Endothelial cell of umbilical vein (primary cell): ENCODE results near the gene ARHGAP15. TPM values are rescaled to one million over a fixed set of nuclear protein-coding genes. Genes with fewer than 3 reads are reported as not detected.

Source experiments
- BruUV-seq: library from RNA; stranded (reverse); fragments of 400-500 nt; replicated peaks from 2 replicates; lab custom pipeline; 2021; lab: Mats Ljungman, UMichigan
- CTCF ChIA-PET: fragments of 300-600, 350-600 bp; sonication (Branson Sonifier 250); formaldehyde crosslinking; loops from one replicate; lab custom pipeline; 2021; ENCODE audit warnings: antibody characterized with exemption, inconsistent platforms; lab: Charles Lee
- POLR2A ChIA-PET: fragments of 300-600, 350-600 bp; sonication (Branson Sonifier 250); formaldehyde crosslinking; loops from one replicate; lab custom pipeline; 2021; ENCODE audit warnings: antibody characterized with exemption, inconsistent platforms; lab: Charles Lee
- DNase-seq: peaks from one replicate; pipeline ENCODE4 v3.0.0-alpha.2; 2011; ENCODE audit warnings: low read depth, low spot score
- FAIRE-seq: peaks from 2 replicates; lab custom pipeline; 2011; peaks lifted over from hg19 to GRCh38; lab: Jason Lieb, UNC
- H2AFZ ChIP-seq: 2 replicates; pipeline ENCODE4 v1.6.0; 2012; ENCODE audit warnings: low read depth, low read length, control low read depth, inconsistent platforms
- H3K27ac ChIP-seq: 2 replicates; pipeline ENCODE4 v1.5.1; 2011; ENCODE audit warnings: low read depth, mild to moderate bottlenecking, control low read depth, low read length, moderate library complexity; ENCODE audit not compliant: insufficient read depth
- H3K27me3 ChIP-seq, 2 experiments: 2 replicates each; pipeline versions ENCODE4 v1.6.0 to v1.6.1; 2011; ENCODE audit warnings: low read length in 2 of 2, mixed read lengths in 1 of 2; ENCODE audit not compliant: control insufficient read depth in 2 of 2, insufficient read depth in 2 of 2
- H3K36me3 ChIP-seq, 2 experiments: 2 replicates in 1 of 2; 3 replicates in 1 of 2; pipeline ENCODE4 v1.5.1; 2011; ENCODE audit warnings: low read length in 2 of 2, mild to moderate bottlenecking in 1 of 2, moderate library complexity in 1 of 2; ENCODE audit not compliant: control insufficient read depth in 2 of 2, insufficient read depth in 2 of 2; ENCODE audit errors: extremely low read depth in 1 of 2
- H3K4me1 ChIP-seq: 3 replicates; pipeline ENCODE4 v1.5.1; 2011; ENCODE audit warnings: mild to moderate bottlenecking, low read length; ENCODE audit not compliant: control insufficient read depth, insufficient read depth; ENCODE audit errors: extremely low read depth
- H3K4me2 ChIP-seq: 2 replicates; pipeline ENCODE4 v1.6.1; 2011; ENCODE audit warnings: low read length, control low read depth, mixed read lengths; ENCODE audit not compliant: insufficient read depth
- H3K4me3 ChIP-seq, 3 experiments: fragments of 200-600 bp in 1 of 3; sonication (generic), shearing (Covaris generic) in 1 of 3; replicated peaks in 1 of 3; 2 replicates each; pipeline ENCODE4 v1.5.1; 2011 to 2016; ENCODE audit warnings: control low read depth in 3 of 3, low read length in 3 of 3, mild to moderate bottlenecking in 2 of 3, inconsistent platforms in 1 of 3, low read depth in 1 of 3, moderate library complexity in 1 of 3; ENCODE audit not compliant: insufficient read depth in 1 of 3
- H3K79me2 ChIP-seq: 2 replicates; pipeline ENCODE4 v1.6.0; 2012; ENCODE audit warnings: low read length, inconsistent platforms; ENCODE audit not compliant: control insufficient read depth, insufficient read depth
- H3K9ac ChIP-seq: replicated peaks from 2 replicates; pipeline ENCODE3; 2011; ENCODE audit warnings: low read length, control low read depth; ENCODE audit not compliant: insufficient read depth; ENCODE audit errors: extremely low read depth
- H3K9me1 ChIP-seq: replicated peaks from 3 replicates; pipeline ENCODE4 v1.6.0; 2011; ENCODE audit warnings: mild to moderate bottlenecking, low read length; ENCODE audit not compliant: control insufficient read depth, insufficient read depth; ENCODE audit errors: extremely low read depth
- H3K9me3 ChIP-seq: replicated peaks from 2 replicates; pipeline ENCODE4 v1.5.1; 2012; ENCODE audit warnings: low read length, inconsistent platforms; ENCODE audit not compliant: control insufficient read depth, insufficient read depth
- H4K20me1 ChIP-seq: replicated peaks from 2 replicates; pipeline ENCODE3; 2011; ENCODE audit warnings: mild to moderate bottlenecking, low read length; ENCODE audit not compliant: control insufficient read depth, insufficient read depth; ENCODE audit errors: extremely low read depth
- CTCF ChIP-seq, 2 donors: IDR thresholded peaks; 1 replicate in 1 of 2; 2 replicates in 1 of 2; pipeline ENCODE4 v1.5.1; 2011; ENCODE audit warnings: low read length in 2 of 2, mild to moderate bottlenecking in 2 of 2, moderate library complexity in 2 of 2, control low read depth in 1 of 2, inconsistent platforms in 1 of 2, low read depth in 1 of 2; ENCODE audit not compliant: insufficient read depth in 1 of 2; ENCODE audit errors: extremely low read depth in 1 of 2
- EZH2 ChIP-seq: IDR thresholded peaks from 2 replicates; pipeline ENCODE4 v1.6.1; 2012; ENCODE audit warnings: borderline replicate concordance, low read depth, mild to moderate bottlenecking, moderate library complexity, low read length, inconsistent platforms; ENCODE audit not compliant: severe bottlenecking
- FOS ChIP-seq: IDR thresholded peaks from 2 replicates; pipeline ENCODE4 v1.6.1; 2011; ENCODE audit warnings: mild to moderate bottlenecking, low read length, moderate library complexity, borderline replicate concordance; ENCODE audit not compliant: insufficient read depth
- GATA2 ChIP-seq: IDR thresholded peaks from 2 replicates; pipeline ENCODE4 v1.7.0; 2011; ENCODE audit warnings: low read depth, mild to moderate bottlenecking, moderate library complexity, mixed read lengths, low read length; ENCODE audit not compliant: insufficient read length, insufficient read depth
- JUN ChIP-seq: IDR thresholded peaks from 2 replicates; pipeline ENCODE4 v1.6.1; 2011; ENCODE audit warnings: borderline replicate concordance, low read depth; ENCODE audit not compliant: insufficient read length, insufficient read depth
- MAX ChIP-seq: IDR thresholded peaks from 2 replicates; pipeline ENCODE4 v1.6.1; 2011; ENCODE audit not compliant: insufficient read depth, insufficient read length
- MYC ChIP-seq: IDR thresholded peaks from one replicate; pipeline ENCODE4 v1.6.1; 2011; ENCODE audit warnings: mild to moderate bottlenecking, low read depth, low read length
- POLR2A ChIP-seq: IDR thresholded peaks from 2 replicates; pipeline ENCODE4 v1.6.1; 2012; ENCODE audit warnings: low read depth, mild to moderate bottlenecking, control low read depth, low read length
- POLR2AphosphoS5 ChIP-seq: IDR thresholded peaks from 2 replicates; pipeline ENCODE4 v1.6.1; 2012; ENCODE audit warnings: low read depth, mild to moderate bottlenecking, control low read depth, low read length, moderate library complexity; ENCODE audit not compliant: insufficient read depth
- dilution Hi-C: fragments of 300-500 bp; cut with MboI; formaldehyde crosslinking; loops from one replicate; pipeline ENCODE4 v1.15.0; 2019; ENCODE audit warnings: low sequenced_read_pairs; ENCODE audit not compliant: extremely low pct_ligation_motif_present
- intact Hi-C: fragments of 100-400 bp; cut with micrococcal nuclease; formaldehyde crosslinking; loops from one replicate; pipeline ENCODE4 v1.10.0; 2022
- polyA plus RNA-seq, 4 experiments: library from polyadenylated mRNA; depleted of rRNA in 3 of 4; stranded (reverse) in 3 of 4; unstranded in 1 of 4; fragments of >200 nt; gene quantifications; 2 replicates each; pipeline versions ENCODE4 v1.2.1 to v1.2.3, GENCODE V29; 2011 to 2012; ENCODE audit warnings: missing spikeins in 1 of 4
- total RNA-seq: library from RNA; stranded (reverse); gene quantifications from 2 replicates; pipeline ENCODE4 v1.2.3, GENCODE V29; 2021

ARHGAP15 gene
- total and polyA plus RNA-seq, 2 donors (not counting 3 experiments of a cell fraction or from before 2014, with no cell fraction given), result not detected

GRCh38 chr2:143486976-143487375, 357.8 kb downstream of the ARHGAP15 start:
- Histone ChIP-seq H4K20me1 (no peaks in the 10 kb centered on the region), H3K27ac (no peak overlapping the region), H3K9ac (no peak overlapping the region), H3K79me2 (no peaks in the 10 kb centered on the region), H3K9me3 (no peaks in the 10 kb centered on the region), H3K4me3 (no peak overlapping the region), H2AFZ (no peak overlapping the region), H3K4me2 (no peak overlapping the region), H3K36me3 (no peaks in the 10 kb centered on the region), H3K27me3 (no peaks in the 10 kb centered on the region), H3K9me1 (no peaks in the 10 kb centered on the region), H3K4me1 (peaks cover 3% of the 10 kb centered on the region)
- ChIA-PET CTCF (no interaction called here), POLR2A (no interaction called here)
- BruUV-seq, result no TSS peak
- dilution Hi-C loops (no loop called here), intact Hi-C loops (loop anchor here (10.0 kb wide), 1 partner anchor 628 kb away; no protein-coding TSS in a partner anchor)
- FAIRE-seq, result no peak
- DNase-seq, result no peak
- TF ChIP-seq POLR2A, result no peak
- no peak for TF ChIP-seq MAX
- no peak for TF ChIP-seq MYC
- TF ChIP-seq FOS, result no peak
- no peak for TF ChIP-seq CTCF (IDR thresholded peaks at IDR 0.05; ENCODE audit: extremely low read depth in 1 of 2, insufficient read depth in 1 of 2, low read depth in 1 of 2, low read length in 2 of 2)
- no peak for TF ChIP-seq JUN
- no peak for TF ChIP-seq EZH2
- TF ChIP-seq POLR2AphosphoS5, result no peak
- no peak for TF ChIP-seq GATA2
